ENCODE results near the gene KCNRG.

The KCNRG gene

DNA sequence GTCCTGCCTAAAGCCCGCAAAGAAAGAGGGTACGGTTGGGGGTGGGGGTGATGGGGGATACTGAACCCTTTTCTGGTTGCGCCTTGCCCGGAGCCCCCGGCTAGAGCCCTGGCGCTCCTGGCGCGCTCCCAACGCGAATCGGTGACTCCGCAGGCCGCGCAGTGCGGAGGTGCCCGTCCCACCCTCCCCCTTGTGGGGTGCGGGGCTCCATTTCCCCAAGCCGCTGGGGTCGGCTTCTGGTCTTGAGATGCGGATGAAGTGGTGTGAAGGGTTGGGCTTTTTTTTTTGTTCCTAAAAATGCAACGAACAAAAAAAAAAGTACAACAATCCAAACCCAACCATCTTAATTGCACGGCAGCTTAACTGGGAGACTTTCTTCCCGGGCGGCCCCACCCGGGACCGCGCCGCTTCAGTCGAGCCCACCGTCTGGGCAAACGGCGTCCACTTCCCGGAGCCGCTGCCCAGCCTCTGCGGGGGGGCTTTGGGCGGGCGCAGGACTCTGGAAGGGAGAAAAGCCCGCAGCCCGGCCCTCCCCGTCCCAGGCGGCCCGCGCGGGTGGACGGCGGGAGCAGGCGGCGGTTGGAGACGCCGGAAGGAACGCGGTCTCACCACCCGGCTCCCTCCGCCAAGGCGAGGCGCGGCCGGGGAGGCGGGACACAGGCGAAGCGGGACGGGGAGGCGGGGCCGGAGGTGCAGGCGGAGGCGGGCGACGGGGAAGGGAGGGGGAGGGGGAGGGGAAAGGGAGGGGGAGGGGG is 18.9 kb upstream of the KCNRG start:
- Histone ChIP-seq H3K9ac (no peak overlapping the region), H3K79me2 (peaks cover 3% of the 10 kb centered on the region), H3K4me1 (peaks cover 8% of the 10 kb centered on the region), H3K4me2 (ENCODE audit: low read length) (peak overlapping the region; percentile 71), H2AFZ (peak overlapping the region; percentile 88), H3K27me3 (ENCODE audit: control insufficient read depth, insufficient read depth, low read length) (no peaks in the 10 kb centered on the region), H3K9me3 (ENCODE audit: control insufficient read depth, low read length) (no peaks in the 10 kb centered on the region), H3K36me3 (ENCODE audit: control insufficient read depth, insufficient read depth, low read length) (peaks cover 3% of the 10 kb centered on the region), H3K4me3 (ENCODE audit: low read depth, low read length) (peak overlapping the region; percentile 66), H3K27ac (peak overlapping the region; percentile 91)
- TF ChIP-seq, protein P1, sequence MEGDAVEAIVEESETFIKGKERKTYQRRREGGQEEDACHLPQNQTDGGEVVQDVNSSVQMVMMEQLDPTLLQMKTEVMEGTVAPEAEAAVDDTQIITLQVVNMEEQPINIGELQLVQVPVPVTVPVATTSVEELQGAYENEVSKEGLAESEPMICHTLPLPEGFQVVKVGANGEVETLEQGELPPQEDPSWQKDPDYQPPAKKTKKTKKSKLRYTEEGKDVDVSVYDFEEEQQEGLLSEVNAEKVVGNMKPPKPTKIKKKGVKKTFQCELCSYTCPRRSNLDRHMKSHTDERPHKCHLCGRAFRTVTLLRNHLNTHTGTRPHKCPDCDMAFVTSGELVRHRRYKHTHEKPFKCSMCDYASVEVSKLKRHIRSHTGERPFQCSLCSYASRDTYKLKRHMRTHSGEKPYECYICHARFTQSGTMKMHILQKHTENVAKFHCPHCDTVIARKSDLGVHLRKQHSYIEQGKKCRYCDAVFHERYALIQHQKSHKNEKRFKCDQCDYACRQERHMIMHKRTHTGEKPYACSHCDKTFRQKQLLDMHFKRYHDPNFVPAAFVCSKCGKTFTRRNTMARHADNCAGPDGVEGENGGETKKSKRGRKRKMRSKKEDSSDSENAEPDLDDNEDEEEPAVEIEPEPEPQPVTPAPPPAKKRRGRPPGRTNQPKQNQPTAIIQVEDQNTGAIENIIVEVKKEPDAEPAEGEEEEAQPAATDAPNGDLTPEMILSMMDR (IDR thresholded peaks at IDR 0.05), result no peak

GRCh38 chr13:49996951-49997895 is 18.0 kb upstream of the KCNRG start, which contains the start of gene TRIM13:
Gene TRIM13 (plus strand): TSS chr13:49997042. CDS start chr13:50011941, 14,899 bp downstream.
- Histone ChIP-seq H3K4me2 (ENCODE audit: low read length) (peak within 1 kb of the TSS; percentile 90), H2AFZ (peak within 1 kb of the TSS; percentile 88), H3K4me1 (peaks cover 8% of the 10 kb centered on the region), H3K36me3 (ENCODE audit: control insufficient read depth, insufficient read depth, low read length) (peaks cover 3% of the 10 kb centered on the region), H3K27ac (peak within 1 kb of the TSS; percentile 94), H3K4me3 (ENCODE audit: low read depth, low read length) (peak within 1 kb of the TSS; percentile 94), H3K27me3 (ENCODE audit: control insufficient read depth, insufficient read depth, low read length) (no peaks in the 10 kb centered on the region), H3K79me2 (peaks cover 3% of the 10 kb centered on the region), H3K9ac (peak within 1 kb of the TSS; percentile 69), H3K9me3 (ENCODE audit: control insufficient read depth, low read length) (no peaks in the 10 kb centered on the region)
- TF ChIP-seq, protein P1 (IDR thresholded peaks at IDR 0.05), result peak; percentile 71

- H3K9me3 ChIP-seq (ENCODE audit: control insufficient read depth, low read length), result no peaks in the 10 kb centered on the region
- no peaks in the 10 kb centered on the region for H3K27me3 ChIP-seq (ENCODE audit: control insufficient read depth, insufficient read depth, low read length)
- peak overlapping the region; percentile 94 for H3K4me3 ChIP-seq (ENCODE audit: low read depth, low read length)
- no peak overlapping the region for H3K9ac ChIP-seq
- peaks cover 3% of the 10 kb centered on the region for H3K36me3 ChIP-seq (ENCODE audit: control insufficient read depth, insufficient read depth, low read length)
- TF ChIP-seq, protein P1 (IDR thresholded peaks at IDR 0.05), result no peak
- peaks cover 8% of the 10 kb centered on the region for H3K4me1 ChIP-seq
- H3K4me2 ChIP-seq (ENCODE audit: low read length), result peak overlapping the region; percentile 90
- H2AFZ ChIP-seq, result no peak overlapping the region
- peaks cover 5% of the 10 kb centered on the region for H3K79me2 ChIP-seq
- peak overlapping the region; percentile 94 for H3K27ac ChIP-seq
Measured at GRCh38 chr13:49997955-49998354, 17.3 kb upstream of the KCNRG start.

- peak overlapping the region; percentile 90 for H3K4me2 ChIP-seq (ENCODE audit: low read length)
- H3K27ac ChIP-seq, result no peak overlapping the region
- peaks cover 5% of the 10 kb centered on the region for H3K79me2 ChIP-seq
- H3K27me3 ChIP-seq (ENCODE audit: control insufficient read depth, insufficient read depth, low read length), result no peaks in the 10 kb centered on the region
- TF ChIP-seq, protein P1 (IDR thresholded peaks at IDR 0.05), result no peak
- H3K36me3 ChIP-seq (ENCODE audit: control insufficient read depth, insufficient read depth, low read length), result peaks cover 3% of the 10 kb centered on the region
- no peaks in the 10 kb centered on the region for H3K9me3 ChIP-seq (ENCODE audit: control insufficient read depth, low read length)
- peak overlapping the region; percentile 94 for H3K4me3 ChIP-seq (ENCODE audit: low read depth, low read length)
- peaks cover 8% of the 10 kb centered on the region for H3K4me1 ChIP-seq
- no peak overlapping the region for H2AFZ ChIP-seq
- H3K9ac ChIP-seq, result no peak overlapping the region
Measured at GRCh38 chr13:49998714-49999624, 16.3 kb upstream of the KCNRG start.
